NCI-H2107 (cell line): ENCODE results near the gene TRAK1.
"Not testable (repeated sequence)": the region's sequence is repeated elsewhere in the genome, so short reads cannot be mapped to it uniquely, and the experiment has no call there.

Source experiments
- DNase-seq: peaks from one replicate; lab custom pipeline; 2025; lab: John Stamatoyannopoulos, UW

Gene TRAK1

DNA sequence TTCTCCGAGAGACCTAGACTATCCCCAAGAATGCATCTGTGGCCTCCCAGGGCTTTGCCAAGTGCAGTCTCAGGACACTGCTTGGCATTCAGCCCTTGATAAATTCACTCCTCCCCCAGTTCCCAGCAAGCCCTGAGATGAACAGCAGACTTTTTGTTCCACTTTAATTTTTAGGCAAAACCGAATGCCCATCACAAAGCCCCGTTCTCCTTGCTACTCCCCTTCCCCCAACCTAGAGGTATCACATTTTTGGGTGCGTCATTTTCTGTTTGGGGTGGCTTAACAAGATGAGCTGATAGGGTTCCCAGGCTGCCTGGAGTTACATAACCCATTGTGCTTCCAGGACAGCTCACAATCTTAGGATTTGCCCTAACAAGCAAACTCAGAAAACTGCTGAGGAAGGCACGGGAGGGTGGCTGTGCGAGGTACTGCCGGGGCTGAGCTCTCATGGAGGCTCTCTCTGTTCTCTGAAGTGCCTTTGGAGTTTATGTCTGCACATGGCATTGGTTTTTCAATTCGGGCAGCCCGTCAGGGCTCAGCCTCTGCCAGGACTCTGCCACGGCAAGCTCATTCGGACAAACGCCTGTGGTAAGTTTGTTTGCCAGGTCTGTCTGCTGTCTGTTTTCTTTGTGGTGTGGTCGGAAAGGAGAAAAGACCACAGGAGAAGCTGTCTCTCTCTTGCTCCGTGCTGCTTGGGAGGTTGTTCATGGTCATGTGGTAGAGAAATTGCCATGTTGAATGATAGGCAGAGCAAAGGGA is at the start of gene TRAK1:
Gene TRAK1, plus strand, starts transcription at position 385 of the 759 bp plus-strand sequence. Its CDS starts 113 bp downstream, at position 498.
- no peak for DNase-seq

DNA sequence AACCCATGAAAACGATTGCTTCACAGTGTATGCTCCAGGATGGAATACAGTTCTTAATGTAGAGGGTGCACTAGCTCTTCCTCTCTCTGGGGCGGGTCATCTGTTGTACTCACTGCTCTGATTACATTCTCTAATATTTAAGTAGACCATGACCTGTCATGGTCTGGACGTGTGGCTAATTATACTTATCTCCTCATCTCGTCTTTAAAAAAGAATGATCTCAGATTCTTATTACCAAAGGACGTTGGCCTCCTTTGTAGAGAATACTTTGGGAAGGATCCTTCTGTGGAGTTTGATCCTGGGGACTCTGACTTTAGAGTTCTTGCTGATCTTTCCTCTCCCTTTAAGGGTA is 48.4 kb upstream of the TRAK1 start:
- no peak for DNase-seq

DNA sequence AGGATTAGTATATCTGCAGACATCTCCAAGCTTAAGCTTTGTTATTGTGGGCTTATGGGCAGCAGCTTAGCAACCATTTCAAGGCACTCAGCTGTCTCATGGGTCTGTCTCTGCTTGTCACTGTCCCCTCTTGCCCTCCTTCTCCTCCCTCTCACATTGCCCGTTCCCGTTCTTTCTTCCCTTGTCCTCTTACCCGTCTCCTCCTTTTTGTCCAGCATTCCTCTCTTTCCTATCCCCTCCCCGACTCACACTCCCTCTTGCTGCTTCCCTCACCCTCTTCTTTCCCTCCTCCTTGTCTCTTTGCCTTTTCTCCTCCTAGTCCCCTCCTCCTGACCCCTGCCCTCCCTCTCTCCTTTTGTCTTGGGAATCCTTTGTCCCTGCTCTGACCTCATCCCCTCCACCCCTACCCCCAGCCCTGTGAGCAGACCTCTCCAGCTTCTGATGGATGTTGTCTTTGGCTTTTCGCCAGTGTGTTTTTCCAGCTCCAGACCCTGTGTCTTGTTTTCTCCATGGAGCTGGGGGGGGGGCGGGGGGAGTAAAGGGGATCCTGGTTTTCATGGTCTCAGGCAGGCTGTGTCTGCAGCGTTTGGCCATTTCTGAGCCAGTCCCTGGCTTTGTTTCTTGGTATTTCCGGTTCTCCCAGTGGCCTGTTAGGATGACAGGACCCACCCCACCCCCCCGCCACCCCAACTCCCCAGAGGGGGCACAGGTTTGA is 47.9 kb upstream of the TRAK1 start:
- no peak for DNase-seq

GRCh38 chr3:42045708-42046243 is 45.4 kb upstream of the TRAK1 start:
- no peak for DNase-seq

DNA sequence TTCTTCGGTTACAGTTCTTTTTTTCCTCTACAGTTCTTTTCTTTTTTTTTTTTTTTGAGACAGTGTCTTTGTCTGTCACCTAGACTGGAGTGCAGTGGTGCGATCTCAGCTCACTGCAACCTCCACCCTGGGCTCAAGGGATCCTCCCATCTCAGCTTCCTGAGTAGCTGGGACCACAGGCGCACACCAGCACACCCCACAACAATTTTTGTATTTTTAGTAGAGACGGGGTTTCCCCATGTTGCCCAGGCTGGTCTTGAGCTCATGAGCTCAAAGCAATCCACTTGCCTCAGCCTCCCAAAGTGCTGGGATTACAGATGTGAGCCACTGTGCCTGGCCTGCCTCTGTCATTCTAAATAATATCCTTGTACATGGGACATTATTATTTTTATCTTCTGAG is 42.6 kb upstream of the TRAK1 start:
- not testable (repeated sequence) for DNase-seq

GRCh38 chr3:42050126-42050525 is 41.0 kb upstream of the TRAK1 start:
- no peak for DNase-seq

GRCh38 chr3:42051384-42052131 is 39.6 kb upstream of the TRAK1 start:
- no peak for DNase-seq

GRCh38 chr3:42052132-42052483 is 39.0 kb upstream of the TRAK1 start:
- DNase-seq: no peak

- DNase-seq: no peak
Observed at GRCh38 chr3:42052484-42053351, 38.4 kb upstream of the TRAK1 start.

DNA sequence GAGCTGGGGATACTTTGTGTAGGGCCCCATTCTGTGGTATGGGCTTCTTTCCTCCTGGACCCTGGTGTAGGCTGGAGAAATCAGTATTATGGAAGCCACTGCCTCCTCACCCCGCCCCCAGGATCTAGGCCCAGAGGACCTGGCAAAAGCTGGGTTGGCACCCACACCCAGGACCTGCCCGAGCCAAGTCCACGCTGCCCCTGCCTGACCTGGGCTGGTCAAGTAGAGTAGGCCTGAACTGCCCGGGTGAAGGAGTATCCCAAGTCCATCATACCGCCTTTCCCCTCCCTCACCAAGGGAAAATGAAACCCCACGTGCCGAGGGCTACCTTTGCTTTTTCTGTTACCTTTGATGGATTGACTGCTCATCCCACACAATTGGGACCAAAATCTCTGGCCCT is 37.7 kb upstream of the TRAK1 start:
- no peak for DNase-seq

DNA sequence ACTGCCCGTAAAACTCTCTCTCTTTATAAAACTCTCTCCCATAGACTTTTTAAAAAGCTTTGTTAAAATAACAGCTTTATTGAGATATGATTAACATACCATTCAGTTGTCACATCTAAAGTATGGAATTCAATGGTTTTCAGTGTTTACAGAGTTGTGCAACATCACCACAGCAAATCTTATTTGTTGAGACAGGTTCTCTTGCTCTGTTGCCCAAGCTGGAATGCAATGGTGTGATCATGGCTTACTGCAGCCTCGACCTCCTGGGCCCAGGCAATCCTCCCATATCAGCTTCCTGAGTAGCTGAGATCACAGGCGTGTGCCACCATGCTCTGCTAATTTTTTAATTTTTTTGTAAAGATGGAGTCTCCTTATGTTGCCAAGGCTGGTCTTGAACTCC is 35.9 kb upstream of the TRAK1 start:
- DNase-seq: no peak

GRCh38 chr3:42056840-42057239 is 34.3 kb upstream of the TRAK1 start:
- DNase-seq: no peak

GRCh38 chr3:42057561-42058211 is 33.5 kb upstream of the TRAK1 start:
- no peak for DNase-seq

GRCh38 chr3:42061025-42061712 is 30.0 kb upstream of the TRAK1 start:
- no peak for DNase-seq

GRCh38 chr3:42061713-42062380 is 29.3 kb upstream of the TRAK1 start:
- no peak for DNase-seq

- DNase-seq: no peak
Observed at GRCh38 chr3:42062464-42062863, 28.7 kb upstream of the TRAK1 start.

- DNase-seq: no peak
Observed at GRCh38 chr3:42063888-42064287, 27.3 kb upstream of the TRAK1 start.

DNA sequence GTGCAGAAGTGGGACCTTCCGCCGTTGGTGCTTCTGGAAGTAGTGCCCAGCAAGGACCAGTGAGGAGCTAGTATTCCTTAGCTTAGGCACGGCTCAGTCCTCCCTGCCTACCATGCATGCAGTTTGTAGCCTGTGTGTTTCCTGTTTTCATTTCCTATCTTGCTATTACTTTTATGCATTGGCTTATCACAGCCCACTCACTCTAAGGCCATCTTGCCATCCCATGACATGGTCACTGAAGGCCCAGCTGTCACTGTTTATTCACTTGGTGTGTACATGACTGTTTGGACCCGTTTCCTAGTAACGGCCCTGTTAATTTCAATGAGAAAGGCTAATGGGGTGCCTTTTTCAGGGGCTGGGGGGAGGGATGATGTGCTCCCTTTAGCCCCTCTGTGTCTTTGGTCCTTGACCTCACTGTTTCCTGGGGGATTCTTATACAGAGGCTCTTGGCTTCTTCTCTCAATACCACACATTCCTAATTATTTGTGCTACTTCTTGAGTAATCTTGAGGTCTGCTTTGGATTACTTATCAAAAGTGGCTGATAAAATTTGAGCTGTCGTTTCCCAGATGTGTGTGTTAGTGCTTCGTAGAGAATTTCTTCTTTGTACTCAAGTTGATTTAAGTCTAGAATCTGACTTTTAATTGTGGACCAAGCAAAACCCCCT is 24.5 kb upstream of the TRAK1 start:
- no peak for DNase-seq

DNA sequence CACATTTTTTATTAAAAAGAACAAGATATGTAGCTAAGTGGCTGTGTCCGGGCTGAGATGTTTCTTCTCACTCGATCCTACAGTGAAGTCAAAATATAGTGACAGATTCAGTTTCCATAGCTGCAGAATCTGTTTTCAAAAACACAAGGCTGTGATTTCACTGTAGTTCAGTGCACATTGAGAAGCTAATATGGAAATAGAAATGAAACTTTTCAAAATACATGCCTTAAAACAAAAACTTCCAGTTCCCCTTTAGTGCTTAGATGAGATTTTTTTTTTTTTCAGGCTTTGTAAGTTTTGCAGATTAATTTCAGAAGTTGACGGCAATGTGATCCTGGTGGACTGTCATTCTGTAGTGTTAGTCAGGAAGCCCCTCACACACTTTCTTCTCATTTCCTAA is 23.8 kb upstream of the TRAK1 start:
- DNase-seq: no peak
